Measurements from ENCODE around the gene CPM.
A peak's percentile ranks its signal among the peaks of the same experiment; 100 is the strongest.

Gene CPM

GRCh38 chr12:68932961-68933893 is at the start of gene CPM:
Gene CPM, minus strand, starts transcription at chr12:68933171. Its CDS starts 334 bp downstream, at chr12:68932837.
- in situ Hi-C loops (cut with HindIII; ENCODE audit: low pct_ligation_motif_present, low pct_unique_long_range_greater_than_20kb, low sequenced_read_pairs) = no loop called here
- DNase-seq = peak; percentile 83

GRCh38 chr12:68981516-68981915 is 48.5 kb upstream of the CPM start:
- in situ Hi-C loops (cut with HindIII; ENCODE audit: low pct_ligation_motif_present, low pct_unique_long_range_greater_than_20kb, low sequenced_read_pairs) = no loop called here
- no peak for DNase-seq

GRCh38 chr12:68980476-68981212 is 47.7 kb upstream of the CPM start:
- DNase-seq = no peak
- in situ Hi-C loops (cut with HindIII; ENCODE audit: low pct_ligation_motif_present, low pct_unique_long_range_greater_than_20kb, low sequenced_read_pairs) = no loop called here

GRCh38 chr12:68978678-68979077 is 45.7 kb upstream of the CPM start:
- DNase-seq = no peak
- in situ Hi-C loops (cut with HindIII; ENCODE audit: low pct_ligation_motif_present, low pct_unique_long_range_greater_than_20kb, low sequenced_read_pairs) = no loop called here

- in situ Hi-C loops (cut with HindIII; ENCODE audit: low pct_ligation_motif_present, low pct_unique_long_range_greater_than_20kb, low sequenced_read_pairs) = no loop called here
- DNase-seq = no peak
Observed at GRCh38 chr12:68977909-68978610, 45.1 kb upstream of the CPM start.

GRCh38 chr12:68977335-68977734 is 44.4 kb upstream of the CPM start:
- in situ Hi-C loops (cut with HindIII; ENCODE audit: low pct_ligation_motif_present, low pct_unique_long_range_greater_than_20kb, low sequenced_read_pairs) = no loop called here
- no peak for DNase-seq

GRCh38 chr12:68976395-68976841 is 43.4 kb upstream of the CPM start:
- in situ Hi-C loops (cut with HindIII; ENCODE audit: low pct_ligation_motif_present, low pct_unique_long_range_greater_than_20kb, low sequenced_read_pairs) = no loop called here
- peak; percentile 53 for DNase-seq

- no peak for DNase-seq
- in situ Hi-C loops (cut with HindIII; ENCODE audit: low pct_ligation_motif_present, low pct_unique_long_range_greater_than_20kb, low sequenced_read_pairs) = no loop called here
Observed at GRCh38 chr12:68975811-68976210, 42.8 kb upstream of the CPM start.

GRCh38 chr12:68972595-68972994 is 39.6 kb upstream of the CPM start:
- in situ Hi-C loops (cut with HindIII; ENCODE audit: low pct_ligation_motif_present, low pct_unique_long_range_greater_than_20kb, low sequenced_read_pairs) = no loop called here

GRCh38 chr12:68971404-68971803 is 38.4 kb upstream of the CPM start:
- in situ Hi-C loops (cut with HindIII; ENCODE audit: low pct_ligation_motif_present, low pct_unique_long_range_greater_than_20kb, low sequenced_read_pairs) = no loop called here
- DNase-seq = peak; percentile 68

More at GRCh38 chr12:68972595-68972994, 39.6 kb upstream of the CPM start:
- no peak for DNase-seq

- DNase-seq = no peak
- in situ Hi-C loops (cut with HindIII; ENCODE audit: low pct_ligation_motif_present, low pct_unique_long_range_greater_than_20kb, low sequenced_read_pairs) = no loop called here
Observed at GRCh38 chr12:68970951-68971350, 38.0 kb upstream of the CPM start.

- in situ Hi-C loops (cut with HindIII; ENCODE audit: low pct_ligation_motif_present, low pct_unique_long_range_greater_than_20kb, low sequenced_read_pairs) = no loop called here
- no peak for DNase-seq
Observed at GRCh38 chr12:68970306-68970705, 37.3 kb upstream of the CPM start.

- DNase-seq = no peak
- in situ Hi-C loops (cut with HindIII; ENCODE audit: low pct_ligation_motif_present, low pct_unique_long_range_greater_than_20kb, low sequenced_read_pairs) = no loop called here
Observed at GRCh38 chr12:68967046-68967445, 34.1 kb upstream of the CPM start.

GRCh38 chr12:68963856-68964745 is 31.1 kb upstream of the CPM start:
- in situ Hi-C loops (cut with HindIII; ENCODE audit: low pct_ligation_motif_present, low pct_unique_long_range_greater_than_20kb, low sequenced_read_pairs) = no loop called here
- DNase-seq = no peak

- no peak for DNase-seq
- in situ Hi-C loops (cut with HindIII; ENCODE audit: low pct_ligation_motif_present, low pct_unique_long_range_greater_than_20kb, low sequenced_read_pairs) = no loop called here
Observed at GRCh38 chr12:68962877-68963855, 30.2 kb upstream of the CPM start.

GRCh38 chr12:68959891-68960464 is 27.0 kb upstream of the CPM start:
- in situ Hi-C loops (cut with HindIII; ENCODE audit: low pct_ligation_motif_present, low pct_unique_long_range_greater_than_20kb, low sequenced_read_pairs) = no loop called here
- no peak for DNase-seq
